ENCODE data around the gene EXOC4. TPM values are rescaled to one million over a fixed set of nuclear protein-coding genes. Genes with fewer than 3 reads are reported as not detected.

EXOC4 gene
- total RNA-seq, 1 donor from 2014 or later = 103 TPM

DNA sequence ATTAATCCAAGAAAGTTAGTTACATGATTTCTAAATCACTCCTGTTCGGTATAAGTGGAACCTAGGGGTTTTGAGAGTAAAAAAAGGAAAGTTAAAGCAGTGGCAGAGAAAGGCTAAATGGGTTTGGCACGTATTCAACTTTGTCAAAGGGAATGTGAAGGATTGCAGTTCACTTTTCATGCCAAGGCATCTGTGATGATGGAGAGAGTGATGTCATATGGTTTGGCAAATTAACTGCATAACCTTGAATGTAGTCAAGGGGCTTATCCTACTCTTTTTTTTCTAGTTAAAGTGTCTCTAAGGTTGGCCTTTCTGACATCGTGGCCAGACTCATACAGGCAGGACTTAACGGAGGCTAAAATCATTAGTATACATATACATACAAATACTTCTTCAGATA lies 277.8 kb downstream of the EXOC4 start:
- DNase-seq (ENCODE audit: low read depth, low spot score) = no peak

DNA sequence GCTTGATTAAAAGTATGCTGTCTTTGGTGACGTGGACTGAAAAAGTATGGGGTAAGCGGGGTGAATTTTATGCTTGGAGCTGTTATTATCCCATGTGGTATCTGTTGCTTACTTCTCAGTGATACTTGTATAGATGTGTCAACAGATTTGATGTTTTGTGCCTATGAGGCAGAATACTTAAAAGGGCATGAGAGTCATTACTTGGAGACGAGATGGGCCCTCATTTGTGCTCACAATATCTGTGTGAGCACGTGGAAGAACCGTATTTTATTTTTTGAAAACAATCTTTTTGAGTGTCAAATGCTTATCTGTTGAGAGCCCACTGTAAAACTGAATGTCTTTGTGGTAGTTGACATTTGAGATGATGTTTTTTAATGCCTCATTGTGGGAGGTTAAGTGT lies 281.9 kb downstream of the EXOC4 start:
- DNase-seq (ENCODE audit: low read depth, low spot score) = no peak

DNA sequence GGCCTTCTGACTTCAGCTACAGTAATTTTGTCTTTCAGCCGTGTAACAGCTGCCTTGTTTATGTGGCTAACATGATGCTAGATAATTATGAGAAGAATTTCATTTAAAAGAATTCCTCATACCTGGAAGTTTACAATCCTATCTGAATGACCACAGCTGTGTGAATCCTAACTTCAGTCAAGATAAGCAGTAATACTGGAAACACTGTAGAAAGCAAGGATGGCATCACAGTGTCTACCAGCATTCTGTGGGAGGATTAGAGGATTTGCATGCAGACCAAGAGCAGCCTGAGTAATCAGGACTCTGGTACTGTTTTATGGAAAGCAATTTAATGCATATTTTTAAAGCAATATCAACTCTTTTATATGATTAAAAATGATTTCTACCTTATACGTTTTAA lies 282.4 kb downstream of the EXOC4 start:
- DNase-seq (ENCODE audit: low read depth, low spot score) = no peak

DNA sequence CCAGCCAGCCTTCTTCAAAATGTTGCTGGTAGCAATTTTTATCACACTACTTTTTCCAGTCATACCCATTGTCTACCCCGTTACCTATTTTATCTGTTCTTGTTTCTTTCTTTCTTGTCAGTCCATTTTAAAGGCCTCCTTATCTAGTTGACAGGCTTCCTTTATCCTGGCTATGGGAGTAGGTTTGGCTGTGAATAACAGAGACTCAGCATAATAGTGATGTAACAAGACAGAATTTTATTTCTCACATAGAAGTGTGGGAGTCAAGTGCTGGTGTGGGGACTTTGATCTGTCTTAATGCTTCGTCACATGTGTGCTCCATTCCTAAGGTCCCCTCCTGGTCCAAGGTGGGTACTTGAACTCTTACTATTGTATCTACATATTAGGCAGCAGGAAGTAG lies 283.6 kb downstream of the EXOC4 start:
- no peak for DNase-seq (ENCODE audit: low read depth, low spot score)

DNA sequence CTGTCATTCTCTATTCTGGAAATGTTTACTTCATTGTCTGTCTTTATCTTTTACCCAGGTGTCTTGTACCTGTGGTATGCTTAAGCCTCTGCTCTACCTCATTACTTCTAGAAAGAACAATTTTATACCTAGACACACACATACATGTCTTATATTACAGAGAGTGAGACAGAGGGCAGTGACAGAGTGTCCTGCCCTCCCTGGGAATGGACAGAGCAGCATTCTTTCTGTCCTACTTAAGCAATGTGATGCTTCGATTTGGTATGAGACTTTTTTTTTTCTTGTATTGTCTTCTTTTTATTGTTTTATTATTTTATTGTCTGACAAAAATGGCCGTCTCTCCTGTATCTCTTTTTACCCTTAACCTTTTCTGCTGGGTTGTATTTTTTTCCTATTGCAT lies 286.1 kb downstream of the EXOC4 start:
- DNase-seq (ENCODE audit: low read depth, low spot score) = no peak

DNA sequence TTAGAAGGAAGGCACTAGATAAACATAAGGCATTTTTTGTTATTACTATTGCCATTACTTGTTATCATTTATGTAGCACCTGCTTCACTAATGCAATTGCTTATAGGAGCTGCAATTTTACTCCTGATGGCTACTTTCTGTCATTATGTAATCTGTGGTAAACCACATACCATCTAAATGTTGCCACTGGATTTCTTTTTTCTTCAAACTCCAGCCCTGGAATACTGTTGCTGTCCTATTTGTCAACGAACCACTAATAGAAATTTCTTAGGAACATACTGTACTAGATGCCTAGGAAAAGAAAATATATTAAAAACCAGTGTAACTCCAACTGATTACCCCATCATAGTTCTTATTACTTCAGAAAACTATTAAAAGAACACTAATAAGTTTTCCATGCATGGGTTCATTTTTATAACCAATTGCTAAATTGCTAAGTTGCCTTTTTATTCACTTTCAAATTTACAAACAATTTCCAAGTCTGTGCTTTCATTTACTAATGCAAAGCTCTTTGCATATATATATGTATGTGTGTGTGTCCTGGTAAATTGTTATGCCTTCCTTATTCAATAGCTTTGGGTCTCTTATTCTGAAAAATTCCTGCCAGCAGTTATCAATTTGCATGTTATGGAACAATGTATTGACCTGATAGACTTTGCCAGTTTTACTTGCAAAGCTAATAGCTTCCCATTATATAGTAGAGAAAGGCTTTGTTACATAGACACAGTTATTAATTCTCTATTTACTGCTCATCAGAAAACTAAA lies 287.4 kb downstream of the EXOC4 start:
- no peak for DNase-seq (ENCODE audit: low read depth, low spot score)

DNA sequence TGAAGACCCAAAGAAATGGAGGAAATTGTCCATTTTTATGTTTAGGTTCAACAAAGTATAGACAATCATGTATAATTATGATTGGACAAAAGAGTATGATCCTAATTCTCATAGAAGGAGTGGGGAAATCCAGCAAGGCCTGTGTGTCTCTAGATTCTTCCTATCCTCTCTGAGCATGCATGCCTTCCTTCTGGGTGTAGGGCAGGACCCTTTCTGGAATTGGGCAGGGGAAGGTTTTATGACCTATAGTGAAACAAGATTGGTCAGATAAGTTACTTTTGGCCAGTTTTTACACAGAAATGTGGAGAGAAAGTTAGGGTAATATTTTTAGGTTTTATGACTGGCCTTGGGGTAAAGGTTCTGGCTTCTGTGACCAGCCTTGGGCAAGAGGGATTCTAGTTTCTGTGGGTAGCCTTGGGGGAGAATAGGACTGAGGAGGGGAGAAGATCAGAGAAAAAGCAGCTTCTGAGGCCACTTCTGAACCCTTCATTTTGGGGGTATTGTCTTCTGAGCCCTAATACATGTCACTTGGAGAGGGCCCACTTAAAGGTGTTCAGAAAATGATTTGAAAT lies 289.4 kb downstream of the EXOC4 start:
- DNase-seq (ENCODE audit: low read depth, low spot score) = no peak

DNA sequence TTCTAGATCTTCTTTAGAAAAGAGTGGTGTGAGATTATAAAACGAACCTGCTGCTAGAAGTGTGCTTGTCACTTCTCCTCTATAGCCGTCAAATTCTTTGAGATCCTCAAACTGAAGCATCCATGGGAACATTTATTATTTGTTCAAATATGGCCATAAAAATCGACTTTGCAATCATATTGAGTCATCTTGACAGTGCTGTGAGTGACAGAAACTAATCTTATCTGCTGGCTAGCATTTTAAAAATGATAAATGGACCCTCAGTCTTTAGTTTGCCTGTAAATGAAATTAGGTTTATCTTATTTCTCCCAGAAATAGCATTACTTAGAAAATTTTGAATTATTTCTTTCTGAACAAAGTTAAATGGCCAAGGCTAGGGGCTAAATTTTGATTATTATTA lies 290.8 kb downstream of the EXOC4 start:
- DNase-seq (ENCODE audit: low read depth, low spot score) = no peak

DNA sequence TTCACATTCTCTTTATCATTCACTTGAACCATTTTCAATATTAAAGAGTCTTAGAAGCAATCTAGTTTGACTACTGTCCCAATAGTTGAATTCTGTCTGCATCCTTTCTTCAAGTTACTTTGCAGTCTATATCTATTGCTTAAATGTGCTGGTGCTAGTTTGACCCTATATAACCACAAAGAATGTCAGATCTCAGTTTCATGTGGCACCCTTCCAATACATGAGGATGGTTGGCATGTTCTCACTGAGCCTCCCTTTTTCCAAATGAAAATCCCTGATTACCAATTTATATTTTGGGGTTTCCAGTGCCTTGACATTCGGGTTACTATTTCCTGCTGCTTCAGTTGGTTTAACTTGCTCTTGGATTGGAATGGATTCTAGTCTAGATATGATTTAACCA lies 292.7 kb downstream of the EXOC4 start:
- DNase-seq (ENCODE audit: low read depth, low spot score) = no peak

DNA sequence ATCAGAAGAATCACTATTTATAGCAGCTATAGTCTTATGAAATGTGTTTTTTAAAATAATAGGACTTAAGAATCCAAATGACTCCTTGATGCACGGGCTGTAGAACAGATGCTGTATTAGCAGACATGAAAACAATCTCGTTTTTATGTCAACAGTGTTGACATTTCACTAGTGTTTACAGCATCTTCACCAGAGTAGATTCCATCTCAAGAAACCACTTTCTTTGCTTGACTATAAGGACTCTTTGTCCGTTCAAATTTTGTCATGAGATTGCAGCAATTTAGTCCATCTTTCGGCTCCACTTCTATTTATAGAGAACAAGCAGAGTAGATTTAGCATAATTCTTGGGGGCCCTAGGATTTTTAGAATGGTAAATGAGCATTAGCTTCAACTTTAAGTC lies 295.1 kb downstream of the EXOC4 start:
- DNase-seq (ENCODE audit: low read depth, low spot score) = no peak

DNA sequence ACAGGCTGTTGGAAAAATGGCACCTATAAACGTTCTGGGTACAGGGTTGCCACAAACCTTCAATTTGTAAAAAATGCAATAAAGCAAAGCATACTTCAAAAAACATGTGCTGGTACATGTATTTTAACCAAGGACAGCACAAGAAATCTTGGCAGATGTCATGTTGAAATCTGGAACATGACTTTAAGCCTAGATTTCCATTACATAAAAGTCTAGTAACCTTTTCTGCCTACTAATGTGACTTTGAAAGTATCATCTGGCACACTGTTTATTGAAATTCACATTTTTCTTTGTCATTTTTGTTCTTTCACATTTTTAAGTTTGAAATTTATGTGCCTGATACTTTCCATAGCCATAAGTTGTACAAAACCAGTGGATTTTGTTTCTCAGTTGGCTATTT lies 296.8 kb downstream of the EXOC4 start:
- DNase-seq (ENCODE audit: low read depth, low spot score) = no peak

DNA sequence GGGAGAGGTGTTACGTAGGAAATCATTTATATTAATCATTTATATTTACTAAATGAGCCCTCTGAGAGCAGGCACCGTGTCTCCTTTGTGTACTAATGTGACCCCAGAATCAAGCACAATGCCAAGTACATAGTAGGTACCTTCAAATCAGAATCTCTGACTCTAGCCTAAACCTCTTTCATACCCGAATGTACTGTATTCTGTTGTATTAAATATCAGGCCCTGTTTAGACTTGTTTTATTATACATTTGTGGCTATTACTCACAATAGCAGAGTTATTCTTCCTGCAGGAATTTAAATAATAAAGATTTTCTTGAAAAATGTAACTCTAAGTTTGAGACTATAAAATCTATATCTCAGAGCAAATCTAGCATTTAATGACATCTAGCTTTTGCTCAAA lies 297.3 kb downstream of the EXOC4 start:
- DNase-seq (ENCODE audit: low read depth, low spot score) = no peak

DNA sequence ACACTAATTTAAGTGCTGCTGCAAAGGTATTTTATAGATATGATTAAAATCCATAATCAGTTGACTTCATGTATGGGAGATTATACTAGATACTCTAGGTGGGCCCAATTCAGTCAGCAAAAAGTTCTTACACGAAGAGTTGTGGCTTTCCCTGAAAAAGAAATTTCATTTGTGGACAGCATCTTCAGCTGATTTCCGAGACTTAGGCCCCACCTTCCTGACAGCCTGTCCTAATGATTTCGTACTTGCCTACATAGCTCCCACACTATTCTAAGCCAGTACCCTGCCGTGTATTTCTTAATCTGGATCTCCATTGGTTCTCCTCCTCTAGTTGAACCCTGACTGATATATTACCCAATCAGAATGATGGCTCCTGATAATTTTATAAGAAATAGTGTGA lies 297.9 kb downstream of the EXOC4 start:
- DNase-seq (ENCODE audit: low read depth, low spot score) = no peak

DNA sequence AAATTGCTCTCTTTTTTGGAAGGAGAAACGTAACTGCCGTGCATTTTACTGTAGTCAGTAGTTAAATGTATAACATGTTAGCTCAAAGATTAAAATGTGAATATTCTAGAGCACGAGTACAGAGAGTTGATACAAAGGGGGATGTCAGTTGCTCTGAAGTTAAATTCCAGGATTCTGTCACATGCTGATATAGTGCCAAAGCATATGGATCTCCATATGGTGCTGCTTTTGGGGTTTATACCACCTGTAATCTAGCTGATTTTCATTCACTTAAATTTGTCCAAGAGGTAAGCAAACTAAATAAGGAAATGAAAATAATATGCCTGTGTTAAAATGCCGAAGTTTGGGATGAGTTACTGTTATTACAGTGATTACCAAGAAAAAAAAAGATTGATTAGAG lies 298.6 kb downstream of the EXOC4 start:
- no peak for DNase-seq (ENCODE audit: low read depth, low spot score)

DNA sequence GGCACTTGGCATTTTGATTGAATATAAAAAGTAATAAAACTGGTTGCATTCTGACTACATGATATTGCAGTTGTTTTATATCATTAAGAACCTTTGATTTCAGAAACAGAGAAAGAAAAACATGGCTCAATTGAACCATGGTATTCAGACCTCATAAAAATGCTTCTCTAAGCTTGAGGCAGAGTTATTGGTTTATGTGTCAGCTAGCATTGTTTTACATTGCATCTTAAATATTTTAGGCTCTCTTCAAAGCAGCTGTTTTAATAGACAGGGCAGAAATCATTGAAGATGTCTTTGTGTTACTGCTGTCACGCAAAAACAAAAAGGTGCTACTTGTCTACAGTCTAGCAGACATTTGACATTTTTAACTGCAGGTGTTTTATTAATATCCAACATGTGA lies 299.2 kb downstream of the EXOC4 start:
- DNase-seq (ENCODE audit: low read depth, low spot score) = no peak

DNA sequence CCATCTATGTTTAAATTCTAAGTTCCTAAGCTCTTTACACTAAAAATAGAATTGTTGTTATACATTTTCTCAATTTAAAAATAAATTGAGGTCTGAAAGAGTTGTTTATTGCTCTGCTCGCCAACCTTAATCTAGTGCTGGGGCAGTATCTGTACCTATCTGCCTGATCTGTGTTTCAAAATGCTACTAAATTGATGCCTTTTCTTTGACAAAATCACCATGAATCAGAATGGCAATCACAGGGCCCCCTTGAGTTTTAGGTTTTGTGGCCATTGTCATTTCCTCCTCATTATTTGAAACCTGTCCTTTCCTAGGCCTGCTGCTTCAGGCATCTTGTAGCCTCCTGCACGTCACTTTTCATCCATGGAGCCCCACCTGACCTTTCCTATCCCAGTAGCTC lies 301.5 kb downstream of the EXOC4 start:
- no peak for DNase-seq (ENCODE audit: low read depth, low spot score)

DNA sequence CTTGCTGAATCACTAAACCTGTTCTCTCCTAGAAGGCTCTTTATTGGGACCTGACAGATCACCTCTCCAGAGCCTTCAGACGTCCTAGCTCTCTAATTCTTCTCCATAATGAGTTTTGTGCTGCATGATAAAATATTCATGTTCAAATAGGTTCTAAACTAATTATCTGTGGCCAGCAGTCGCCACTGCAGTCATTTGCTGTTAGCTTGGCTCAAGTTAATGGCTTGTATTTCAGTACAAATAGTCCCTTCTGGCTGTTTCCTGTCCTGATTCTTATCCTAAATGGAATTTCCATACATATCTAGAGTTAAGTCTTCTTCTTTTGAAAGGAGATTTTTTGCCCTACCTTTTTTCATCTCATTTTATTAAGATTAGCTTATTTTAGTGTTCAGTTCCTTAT lies 303.2 kb downstream of the EXOC4 start:
- no peak for DNase-seq (ENCODE audit: low read depth, low spot score)

DNA sequence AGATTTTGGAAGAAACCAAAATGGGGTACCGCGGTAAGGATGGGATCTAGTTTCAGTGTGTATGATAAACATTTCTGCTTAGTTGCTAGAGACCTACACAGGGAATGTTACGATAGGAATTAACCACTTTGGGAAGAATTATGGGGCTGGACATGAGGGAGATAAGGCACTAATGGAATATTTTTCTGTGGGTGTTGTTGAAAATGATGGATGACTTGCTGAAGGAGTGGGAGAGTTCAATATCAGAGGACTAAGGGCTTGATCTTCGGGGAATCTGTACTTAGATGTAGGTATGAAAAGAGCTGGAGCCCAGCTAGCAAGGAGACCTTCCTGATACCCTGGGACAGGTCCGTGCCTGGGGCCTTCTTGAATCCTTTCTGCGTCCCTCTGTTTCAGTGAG lies 303.7 kb downstream of the EXOC4 start:
- no peak for DNase-seq (ENCODE audit: low read depth, low spot score)

DNA sequence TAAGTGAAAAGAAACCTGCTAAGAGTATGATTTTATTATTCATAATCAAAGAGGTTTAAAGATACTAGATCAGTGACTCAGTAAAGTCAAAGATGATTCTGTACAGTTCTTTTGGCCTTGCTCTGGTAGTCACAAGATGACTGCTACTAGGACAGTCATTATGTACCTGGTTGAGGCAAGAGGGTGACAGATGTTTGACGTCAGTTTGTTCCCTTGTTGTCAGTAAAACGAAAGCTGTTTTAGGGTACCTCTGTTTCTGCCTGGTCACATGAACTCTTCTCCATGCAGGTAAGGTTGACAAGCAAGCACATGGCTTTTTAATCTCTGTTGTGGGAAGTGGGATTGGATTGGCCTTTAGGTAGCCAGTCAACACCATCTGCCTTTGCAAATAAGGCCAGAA lies 308.0 kb downstream of the EXOC4 start:
- DNase-seq (ENCODE audit: low read depth, low spot score) = no peak

DNA sequence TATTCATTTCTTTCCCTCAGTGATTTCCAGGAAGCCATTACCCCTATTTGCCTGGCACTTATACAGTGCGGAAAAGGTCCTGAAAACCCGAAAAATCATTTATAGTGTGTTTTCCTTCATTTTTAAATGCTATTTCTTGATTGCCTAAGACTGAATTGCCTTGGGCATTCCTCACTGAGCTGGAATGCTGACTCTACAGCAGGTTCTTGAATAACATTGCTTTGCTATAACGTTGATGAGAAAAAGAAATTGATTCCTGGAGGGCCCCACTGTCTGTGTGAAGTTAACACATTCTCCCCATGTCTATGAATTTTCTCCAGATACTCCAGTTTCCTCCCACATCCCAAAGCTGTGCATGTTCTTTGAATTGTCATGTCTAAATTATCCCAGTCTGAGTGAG lies 308.5 kb downstream of the EXOC4 start:
- DNase-seq (ENCODE audit: low read depth, low spot score) = no peak

DNA sequence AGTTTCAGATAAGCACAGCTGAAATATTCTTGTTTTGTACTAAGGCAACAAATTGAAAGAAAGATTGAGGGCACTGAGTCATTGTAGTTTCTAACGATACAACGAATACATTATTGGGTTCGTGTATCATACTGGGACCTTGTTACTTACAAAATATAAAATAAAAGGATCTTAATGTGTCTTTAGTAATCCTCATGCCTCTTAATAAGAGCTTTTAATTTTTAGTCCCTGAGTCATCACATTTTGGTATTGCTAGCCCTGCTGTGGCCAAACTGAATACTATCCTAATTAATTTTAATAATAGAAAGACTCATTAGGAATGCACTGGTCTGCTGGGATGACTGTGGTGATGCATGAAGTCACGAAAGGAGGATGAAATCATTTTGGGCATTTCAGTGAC lies 309.7 kb downstream of the EXOC4 start:
- DNase-seq (ENCODE audit: low read depth, low spot score) = no peak

DNA sequence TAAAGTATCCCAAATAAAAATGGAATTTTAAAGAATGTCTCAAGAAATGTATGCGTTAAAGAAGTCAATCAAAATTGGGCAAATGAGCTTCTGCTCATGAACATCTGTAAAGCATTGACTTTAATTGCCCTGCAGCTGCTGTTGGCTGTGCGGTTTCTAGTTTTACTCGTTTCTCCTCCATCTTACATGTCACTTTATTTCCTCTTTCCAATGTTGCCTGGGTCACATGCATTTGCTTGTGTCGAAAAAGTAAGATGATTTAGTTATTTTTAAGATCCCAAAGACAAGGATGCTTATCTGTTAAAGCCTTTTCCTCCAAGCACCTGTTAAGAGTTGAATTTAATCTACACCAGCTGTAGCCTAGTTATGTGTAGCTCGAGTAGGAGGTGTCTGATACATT lies 310.4 kb downstream of the EXOC4 start:
- DNase-seq (ENCODE audit: low read depth, low spot score) = no peak

DNA sequence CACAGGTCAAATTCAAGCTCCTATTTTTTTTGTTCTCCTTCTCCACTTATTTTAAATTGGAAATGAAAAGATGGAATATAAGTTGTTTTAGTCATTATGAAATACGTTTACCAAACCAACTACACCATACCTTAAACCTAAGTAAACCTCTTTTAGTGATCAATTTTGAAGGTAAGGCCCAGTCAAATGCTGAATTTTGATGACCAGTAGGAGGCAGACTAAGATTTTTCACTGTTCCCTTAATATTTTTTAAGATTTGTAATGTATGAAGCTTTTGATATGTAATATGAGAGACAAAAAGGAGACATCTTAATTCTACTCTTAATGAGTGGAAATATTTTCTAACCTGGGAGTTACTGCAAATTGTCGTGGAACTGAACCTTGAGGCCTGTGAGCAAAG lies 311.6 kb downstream of the EXOC4 start:
- DNase-seq (ENCODE audit: low read depth, low spot score) = no peak

DNA sequence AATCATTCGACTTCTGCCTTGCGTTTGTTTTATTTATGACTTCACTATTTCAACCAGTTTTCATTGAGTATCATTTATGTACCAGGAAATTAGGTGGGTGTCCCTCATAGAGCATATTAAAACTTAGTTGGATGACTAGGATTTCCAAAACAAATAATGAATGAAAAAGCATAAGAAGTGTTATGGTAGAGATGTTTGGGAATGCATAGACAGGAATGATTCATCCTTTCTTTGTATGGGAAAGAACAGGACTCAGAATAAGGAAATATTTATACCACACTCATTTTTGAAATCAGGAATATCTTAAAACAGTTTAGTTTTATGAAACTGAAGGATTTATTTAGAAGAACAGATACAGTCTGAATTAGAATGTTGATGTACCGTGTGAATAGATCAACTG lies 315.7 kb downstream of the EXOC4 start:
- no peak for DNase-seq (ENCODE audit: low read depth, low spot score)
